Suprapubic skin (tissue), 4 donors: ENCODE data around the gene NPS.

Source experiments
- EP300 ChIP-seq: sonication (generic); formaldehyde crosslinking; IDR thresholded peaks from one replicate; pipeline ENCODE4 v1.6.1; 2017; ENCODE audit warnings: antibody characterized with exemption
- POLR2A ChIP-seq, 2 donors: fragments of 450-650 bp; IDR thresholded peaks; one replicate each; pipeline ENCODE4 v1.6.1; 2017; ENCODE audit warnings: antibody characterized with exemption in 2 of 2, mild to moderate bottlenecking in 2 of 2, moderate library complexity in 2 of 2
- POLR2AphosphoS5 ChIP-seq, 3 donors: sonication (generic); formaldehyde crosslinking; IDR thresholded peaks; one replicate each; pipeline ENCODE4 v1.6.1; 2017; ENCODE audit warnings: antibody characterized with exemption in 3 of 3
- TF ChIP-seq, protein P1 (sequence below), 2 donors: fragments of 200-600 bp in 1 of 2; fragments of 450-650 bp in 1 of 2; sonication (generic) in 1 of 2; IDR thresholded peaks; one replicate each; pipeline ENCODE4 v1.5.1; 2016 to 2019; ENCODE audit warnings: antibody characterized with exemption in 2 of 2, mild to moderate bottlenecking in 1 of 2, moderate library complexity in 1 of 2

GRCh38 chr10:127534074-127534473 is 15.0 kb upstream of the NPS start:
- TF ChIP-seq, protein P1, sequence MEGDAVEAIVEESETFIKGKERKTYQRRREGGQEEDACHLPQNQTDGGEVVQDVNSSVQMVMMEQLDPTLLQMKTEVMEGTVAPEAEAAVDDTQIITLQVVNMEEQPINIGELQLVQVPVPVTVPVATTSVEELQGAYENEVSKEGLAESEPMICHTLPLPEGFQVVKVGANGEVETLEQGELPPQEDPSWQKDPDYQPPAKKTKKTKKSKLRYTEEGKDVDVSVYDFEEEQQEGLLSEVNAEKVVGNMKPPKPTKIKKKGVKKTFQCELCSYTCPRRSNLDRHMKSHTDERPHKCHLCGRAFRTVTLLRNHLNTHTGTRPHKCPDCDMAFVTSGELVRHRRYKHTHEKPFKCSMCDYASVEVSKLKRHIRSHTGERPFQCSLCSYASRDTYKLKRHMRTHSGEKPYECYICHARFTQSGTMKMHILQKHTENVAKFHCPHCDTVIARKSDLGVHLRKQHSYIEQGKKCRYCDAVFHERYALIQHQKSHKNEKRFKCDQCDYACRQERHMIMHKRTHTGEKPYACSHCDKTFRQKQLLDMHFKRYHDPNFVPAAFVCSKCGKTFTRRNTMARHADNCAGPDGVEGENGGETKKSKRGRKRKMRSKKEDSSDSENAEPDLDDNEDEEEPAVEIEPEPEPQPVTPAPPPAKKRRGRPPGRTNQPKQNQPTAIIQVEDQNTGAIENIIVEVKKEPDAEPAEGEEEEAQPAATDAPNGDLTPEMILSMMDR (IDR thresholded peaks at IDR 0.05): no peak
- no peak for TF ChIP-seq EP300
- no peak for TF ChIP-seq POLR2A (IDR thresholded peaks at IDR 0.05)
- TF ChIP-seq POLR2AphosphoS5 (IDR thresholded peaks at IDR 0.05): no peak
